A549 (cell line): ENCODE results near the gene FAM107B. TPM values are rescaled to one million over a fixed set of nuclear protein-coding genes. Genes with fewer than 3 reads are reported as not detected.

Experiments used
- ATAC-seq, 2 experiments: fragments of 200-7000 bp in 1 of 2; fragments of >200 bp in 1 of 2; cut with Nextera tagmentation in 1 of 2; cut with Tn5 transposase in 1 of 2; 3 replicates each; pipeline versions ENCODE4 v1.8.0 to v1.9.1; 2018 to 2020; ENCODE audit warnings: mild to moderate bottlenecking in 1 of 2, moderate library complexity in 1 of 2
- CTCF ChIA-PET: fragments of 300-600 bp; sonication (Branson Sonifier 250); formaldehyde crosslinking; extraction: SDS; loops from one replicate; lab custom pipeline; 2021; ENCODE audit warnings: antibody characterized with exemption, inconsistent platforms; lab: Yijun Ruan, JAX
- POLR2A ChIA-PET: fragments of 350-600 bp; formaldehyde crosslinking; extraction: SDS; loops from one replicate; lab custom pipeline; 2021; ENCODE audit warnings: antibody characterized with exemption, inconsistent platforms; lab: Yijun Ruan, JAX
- DNase-seq, 2 experiments: peaks; one replicate each; pipeline versions ENCODE4 v3.0.0 to v3.0.0-alpha.2; 2011 to 2016; ENCODE audit warnings: low read depth in 1 of 2, low spot score in 1 of 2
- FAIRE-seq: peaks from 2 replicates; lab custom pipeline; 2011; peaks lifted over from hg19 to GRCh38; lab: Jason Lieb, UNC
- H3K27ac ChIP-seq, 2 experiments: fragments of >200 bp; sonication (Bioruptor Twin); formaldehyde crosslinking; 3 replicates each; pipeline ENCODE4 v1.5.1; 2016 to 2017
- H3K4me1 ChIP-seq: fragments of >200 bp; sonication (Bioruptor Twin); formaldehyde crosslinking; 3 replicates; pipeline ENCODE4 v1.6.1; 2016
- H3K4me2 ChIP-seq: fragments of >200 bp; sonication (Bioruptor Twin); formaldehyde crosslinking; 3 replicates; pipeline ENCODE4 v1.6.1; 2016
- H3K4me3 ChIP-seq: fragments of >200 bp; sonication (Bioruptor Twin); formaldehyde crosslinking; 3 replicates; pipeline ENCODE4 v1.5.1; 2016
- H3K9me3 ChIP-seq: fragments of >200 bp; sonication (Bioruptor Twin); formaldehyde crosslinking; 3 replicates; pipeline ENCODE4 v1.6.1; 2016
- CBX2 ChIP-seq: fragments of 200-600 bp; sonication (generic); IDR thresholded peaks from 2 replicates; pipeline ENCODE4 v1.6.1; 2016; ENCODE audit warnings: low read depth, mild to moderate bottlenecking, borderline replicate concordance
- CHD4 ChIP-seq: fragments of 200-600 bp; sonication (generic); IDR thresholded peaks from 2 replicates; pipeline ENCODE4 v1.6.1; 2016; ENCODE audit warnings: antibody characterized with exemption, mild to moderate bottlenecking, borderline replicate concordance
- E2F6 ChIP-seq: IDR thresholded peaks from 2 replicates; pipeline ENCODE4 v1.6.1; 2012; ENCODE audit warnings: low read depth, borderline replicate concordance
- EHF ChIP-seq: fragments of 250-450 bp; sonication (Bioruptor Pico); IDR thresholded peaks from 2 replicates; pipeline ENCODE4 v1.5.0; 2020; ENCODE audit warnings: mild to moderate bottlenecking
- EP300 ChIP-seq, 2 experiments: fragments of >200 bp; sonication (Bioruptor Twin); formaldehyde crosslinking; IDR thresholded peaks; 2 replicates in 1 of 2; 3 replicates in 1 of 2; pipeline ENCODE4 v1.6.1; 2016 to 2017
- ESRRA ChIP-seq: fragments of 150-350 bp; IDR thresholded peaks from 2 replicates; pipeline ENCODE4 v1.6.1; 2014; ENCODE audit warnings: mild to moderate bottlenecking, low read length, borderline replicate concordance
- FOSB ChIP-seq: fragments of 250-450 bp; sonication (Bioruptor Pico); IDR thresholded peaks from 2 replicates; pipeline ENCODE4 v1.5.0; 2020; ENCODE audit warnings: mild to moderate bottlenecking, moderate library complexity
- FOXS1 ChIP-seq: fragments of 250-450 bp; sonication (Bioruptor Pico); IDR thresholded peaks from 2 replicates; pipeline ENCODE4 v1.5.0; 2020; ENCODE audit warnings: mild to moderate bottlenecking, moderate library complexity
- HOXB13 ChIP-seq: fragments of 250-450 bp; sonication (Bioruptor Pico); IDR thresholded peaks from 2 replicates; pipeline ENCODE4 v1.5.0; 2020; ENCODE audit warnings: low read depth, mild to moderate bottlenecking, moderate library complexity
- JUN ChIP-seq, 2 experiments: fragments of >200 bp; sonication (Bioruptor Twin); formaldehyde crosslinking; IDR thresholded peaks; 2 replicates in 1 of 2; 3 replicates in 1 of 2; pipeline ENCODE4 v1.6.1; 2016 to 2017
- KDM1A ChIP-seq: fragments of 200-600 bp; sonication (generic); IDR thresholded peaks from 2 replicates; pipeline ENCODE4 v1.6.1; 2016; ENCODE audit warnings: low read depth, mild to moderate bottlenecking
- MAX ChIP-seq: IDR thresholded peaks from 2 replicates; pipeline ENCODE4 v1.6.1; 2012
- MYC ChIP-seq: IDR thresholded peaks from 2 replicates; pipeline ENCODE4 v1.6.1; 2012; ENCODE audit warnings: mild to moderate bottlenecking, inconsistent platforms, low read length, improper control_type of control experiment, borderline replicate concordance
- NPAS2 ChIP-seq: fragments of 250-450 bp; sonication (Bioruptor Pico); IDR thresholded peaks from 2 replicates; pipeline ENCODE4 v1.8.0; 2022; ENCODE audit warnings: mild to moderate bottlenecking, moderate library complexity, borderline replicate concordance
- PHF8 ChIP-seq: fragments of 200-600 bp; sonication (generic); IDR thresholded peaks from 2 replicates; pipeline ENCODE4 v1.6.1; 2016; ENCODE audit warnings: low read depth, mild to moderate bottlenecking, antibody characterized with exemption, moderate library complexity, borderline replicate concordance
- POLR2A ChIP-seq: IDR thresholded peaks from 2 replicates; pipeline ENCODE4 v1.6.1; 2012; ENCODE audit warnings: mild to moderate bottlenecking, low read length
- REST ChIP-seq: fragments of 200-600 bp; sonication (generic); IDR thresholded peaks from 2 replicates; pipeline ENCODE4 v1.6.1; 2016; ENCODE audit warnings: antibody characterized with exemption, mild to moderate bottlenecking, moderate library complexity
- RNF2 ChIP-seq: fragments of 200-600 bp; sonication (generic); IDR thresholded peaks from 2 replicates; pipeline ENCODE4 v1.6.1; 2016; ENCODE audit warnings: low read depth, mild to moderate bottlenecking, antibody characterized with exemption, moderate library complexity, borderline replicate concordance
- SREBF2 ChIP-seq: fragments of 450-650 bp; IDR thresholded peaks from 2 replicates; pipeline ENCODE4 v1.6.1; 2014; ENCODE audit warnings: mild to moderate bottlenecking, moderate library complexity
- TFCP2L1 ChIP-seq: fragments of 250-450 bp; sonication (Bioruptor Pico); IDR thresholded peaks from 2 replicates; pipeline ENCODE4 v1.5.0; 2021; ENCODE audit warnings: mild to moderate bottlenecking
- ZC3H11A ChIP-seq: fragments of 450-650 bp; IDR thresholded peaks from 2 replicates; pipeline ENCODE4 v1.6.1; 2014; ENCODE audit warnings: antibody characterized with exemption, mild to moderate bottlenecking
- ZFP36 ChIP-seq: fragments of 450-650 bp; IDR thresholded peaks from 2 replicates; pipeline ENCODE4 v1.6.1; 2014; ENCODE audit warnings: borderline replicate concordance; ENCODE audit not compliant: partially characterized antibody
- ZNF302 ChIP-seq: fragments of 250-450 bp; sonication (Bioruptor Pico); IDR thresholded peaks from 2 replicates; pipeline ENCODE4 v1.9.0; 2021; ENCODE audit warnings: inconsistent platforms, mild to moderate bottlenecking, moderate library complexity
- WGBS: methylation state at CpG from one replicate; pipeline ENCODE4 v1.1.6; 2017; ENCODE audit errors: missing lambda C conversion rate; 5-methylcytosine and 5-hydroxymethylcytosine counted together
- polyA plus RNA-seq, 4 experiments: library from polyadenylated mRNA; depleted of rRNA in 3 of 4; stranded (reverse); fragments of >200 nt; fragmentation: RNase III in 1 of 4; extraction: RNeasy Plus Mini Kit Qiagen cat#74134 plus additional on column Dnase treatment in 1 of 4; gene quantifications; 2 replicates in 3 of 4; 3 replicates in 1 of 4; pipeline ENCODE4 v1.2.3, GENCODE V29; 2011 to 2017
- TF ChIP-seq, protein P1 (sequence below): fragments of 250-450 bp; sonication (Bioruptor Pico); IDR thresholded peaks from 2 replicates; pipeline ENCODE4 v1.5.0; 2021; ENCODE audit warnings: mild to moderate bottlenecking, moderate library complexity, borderline replicate concordance

FAM107B gene
- polyA plus RNA-seq, 2 of the 4 experiments (the other 2 are of a cell fraction): 99.9 to 173 TPM

- Histone ChIP-seq H3K4me3 (no peak overlapping the region), H3K4me2 (no peak overlapping the region), H3K4me1 (peaks cover 28% of the 10 kb centered on the region), H3K9me3 (no peaks in the 10 kb centered on the region), H3K27ac (peak overlapping the region in 1 of 2 experiments; percentile 30; a peak in 2 of 6 replicates)
- FAIRE-seq: no peak
- DNase-seq: no peak
- no peak for ATAC-seq
- no peak for TF ChIP-seq EP300 (IDR thresholded peaks at IDR 0.05)
- TF ChIP-seq PHF8: no peak
- no peak for TF ChIP-seq MAX
- no peak for TF ChIP-seq ZFP36
- TF ChIP-seq E2F6: no peak
- TF ChIP-seq MYC: no peak
- TF ChIP-seq ZC3H11A: no peak
- TF ChIP-seq RNF2: no peak
- no peak for TF ChIP-seq REST
- WGBS: 76% methylated on average over 3 of the region's 3 CpGs
- CTCF ChIA-PET: interaction anchor here (1.1 kb wide), 1 partner anchor 144 kb away, joined by 3 read pairs; no protein-coding TSS in a partner anchor
- POLR2A ChIA-PET: no interaction called here
Observed at GRCh38 chr10:14676732-14677131, 98.0 kb downstream of the FAM107B start.

- ATAC-seq (no peak), FAIRE-seq (peak; percentile 49), DNase-seq (no peak)
- Histone ChIP-seq H3K4me3 (no peak overlapping the region), H3K4me2 (peak overlapping the region; percentile 40), H3K9me3 (no peaks in the 10 kb centered on the region), H3K27ac (peak overlapping the region in 1 of 2 experiments; percentile 54; a peak in 3 of 6 replicates), H3K4me1 (peaks cover 47% of the 10 kb centered on the region)
- TF ChIP-seq ZC3H11A (no peak), KDM1A (no peak), FOSB (CRISPR knock-in tag) (no peak), FOXS1 (no peak), CHD4 (no peak), EHF (CRISPR knock-in tag) (no peak), ESRRA (no peak), JUN (IDR thresholded peaks at IDR 0.05) (no peak), SREBF2 (no peak), REST (no peak), NPAS2 (CRISPR knock-in tag) (no peak), CBX2 (no peak), TFCP2L1 (CRISPR knock-in tag) (no peak), HOXB13 (CRISPR knock-in tag) (no peak), POLR2A (no peak), ZNF302 (no peak)
- TF ChIP-seq, protein P1, sequence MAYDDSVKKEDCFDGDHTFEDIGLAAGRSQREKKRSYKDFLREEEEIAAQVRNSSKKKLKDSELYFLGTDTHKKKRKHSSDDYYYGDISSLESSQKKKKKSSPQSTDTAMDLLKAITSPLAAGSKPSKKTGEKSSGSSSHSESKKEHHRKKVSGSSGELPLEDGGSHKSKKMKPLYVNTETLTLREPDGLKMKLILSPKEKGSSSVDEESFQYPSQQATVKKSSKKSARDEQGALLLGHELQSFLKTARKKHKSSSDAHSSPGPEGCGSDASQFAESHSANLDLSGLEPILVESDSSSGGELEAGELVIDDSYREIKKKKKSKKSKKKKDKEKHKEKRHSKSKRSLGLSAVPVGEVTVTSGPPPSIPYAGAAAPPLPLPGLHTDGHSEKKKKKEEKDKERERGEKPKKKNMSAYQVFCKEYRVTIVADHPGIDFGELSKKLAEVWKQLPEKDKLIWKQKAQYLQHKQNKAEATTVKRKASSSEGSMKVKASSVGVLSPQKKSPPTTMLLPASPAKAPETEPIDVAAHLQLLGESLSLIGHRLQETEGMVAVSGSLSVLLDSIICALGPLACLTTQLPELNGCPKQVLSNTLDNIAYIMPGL (CRISPR knock-in tag): no peak
- WGBS: 64% methylated on average over 8 of the region's 8 CpGs
- POLR2A ChIA-PET: no interaction called here
- CTCF ChIA-PET: interaction anchor here (1.2 kb wide), 1 partner anchor 149 kb away, joined by 3 read pairs; no protein-coding TSS in a partner anchor
Observed at GRCh38 chr10:14674376-14675050, 100.2 kb downstream of the FAM107B start.
